Femur (tissue), 1 donor: ENCODE measurements around the gene PLCB1.

Source experiments
- DNase-seq: peaks from one replicate; pipeline ENCODE4 v3.0.0-alpha.2; 2017

PLCB1 gene

GRCh38 chr20:8519887-8520286, 387.8 kb downstream of the PLCB1 start:
- DNase-seq, result no peak

DNA sequence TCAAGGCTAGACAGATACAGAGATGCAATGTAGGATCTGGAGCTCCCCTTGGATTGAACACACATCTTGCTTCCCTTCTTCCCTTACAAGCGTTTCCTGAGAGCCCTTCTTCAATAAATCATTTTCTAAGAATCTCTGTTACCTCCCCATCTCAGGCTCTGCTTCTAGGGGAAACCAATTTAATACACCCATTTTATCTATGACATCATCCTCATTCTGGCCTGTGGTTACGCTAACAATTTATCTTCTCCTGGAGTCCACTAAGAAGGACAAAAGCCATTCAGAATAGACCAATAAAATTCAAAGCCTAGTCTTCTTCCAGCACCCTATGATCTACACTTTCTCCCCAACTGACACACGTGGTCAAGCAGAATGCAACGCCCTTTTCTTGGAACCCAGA, 390.1 kb downstream of the PLCB1 start:
- DNase-seq, result no peak

DNA sequence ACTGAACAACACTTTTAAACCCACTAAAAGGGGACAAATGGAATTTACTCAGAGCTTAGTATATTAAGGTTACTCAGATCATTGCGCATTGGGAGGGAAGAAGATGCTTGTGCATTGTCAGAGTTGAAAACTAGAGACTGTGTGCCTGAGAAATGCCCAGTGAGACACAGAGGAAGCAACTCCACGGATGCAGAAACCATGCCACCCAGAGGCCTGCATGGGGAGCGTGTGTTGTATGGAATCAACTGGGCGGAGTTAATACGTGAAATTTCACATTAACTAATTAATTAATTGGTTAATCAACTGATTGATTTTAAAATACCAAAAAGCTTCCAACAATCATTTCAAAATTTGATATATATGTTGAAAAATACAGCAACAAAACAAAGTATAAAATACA, 391.6 kb downstream of the PLCB1 start:
- no peak for DNase-seq

- DNase-seq, result no peak
Observed at GRCh38 chr20:8524101-8525016, 392.3 kb downstream of the PLCB1 start.

DNA sequence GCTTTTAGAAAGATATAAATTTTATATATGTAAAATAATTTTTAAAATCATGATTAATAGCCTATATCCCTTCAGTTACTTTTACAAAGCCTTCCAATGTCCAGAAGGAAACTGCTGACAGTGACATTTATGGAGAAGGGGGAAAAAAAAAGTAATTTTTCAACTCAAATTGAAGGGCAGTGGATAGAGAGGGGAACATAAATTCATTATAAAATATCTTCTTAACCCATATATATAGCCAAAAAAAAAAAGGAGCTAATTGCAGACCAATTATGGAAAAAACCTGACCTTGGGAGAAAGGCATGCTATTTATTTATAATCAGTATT, 392.9 kb downstream of the PLCB1 start:
- no peak for DNase-seq

DNA sequence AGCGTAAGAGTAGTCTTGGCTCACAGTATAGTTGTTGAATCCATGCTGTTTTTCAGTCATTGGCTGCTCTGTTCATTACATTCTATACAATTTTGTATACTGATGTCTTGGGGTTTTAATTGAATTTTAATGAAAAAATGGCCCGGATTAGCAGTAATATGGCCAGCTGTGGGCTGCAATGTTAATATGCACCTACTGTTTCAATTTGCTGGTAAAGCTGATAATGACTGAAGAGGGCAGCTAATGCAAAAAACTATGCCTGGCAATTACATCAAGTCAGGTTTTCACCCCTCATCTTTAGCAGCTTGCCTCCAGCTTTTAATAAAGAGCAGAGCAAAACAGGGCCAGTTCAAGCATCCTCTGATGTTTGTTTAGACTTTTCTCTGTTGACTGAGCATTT, 394.5 kb downstream of the PLCB1 start:
- no peak for DNase-seq

DNA sequence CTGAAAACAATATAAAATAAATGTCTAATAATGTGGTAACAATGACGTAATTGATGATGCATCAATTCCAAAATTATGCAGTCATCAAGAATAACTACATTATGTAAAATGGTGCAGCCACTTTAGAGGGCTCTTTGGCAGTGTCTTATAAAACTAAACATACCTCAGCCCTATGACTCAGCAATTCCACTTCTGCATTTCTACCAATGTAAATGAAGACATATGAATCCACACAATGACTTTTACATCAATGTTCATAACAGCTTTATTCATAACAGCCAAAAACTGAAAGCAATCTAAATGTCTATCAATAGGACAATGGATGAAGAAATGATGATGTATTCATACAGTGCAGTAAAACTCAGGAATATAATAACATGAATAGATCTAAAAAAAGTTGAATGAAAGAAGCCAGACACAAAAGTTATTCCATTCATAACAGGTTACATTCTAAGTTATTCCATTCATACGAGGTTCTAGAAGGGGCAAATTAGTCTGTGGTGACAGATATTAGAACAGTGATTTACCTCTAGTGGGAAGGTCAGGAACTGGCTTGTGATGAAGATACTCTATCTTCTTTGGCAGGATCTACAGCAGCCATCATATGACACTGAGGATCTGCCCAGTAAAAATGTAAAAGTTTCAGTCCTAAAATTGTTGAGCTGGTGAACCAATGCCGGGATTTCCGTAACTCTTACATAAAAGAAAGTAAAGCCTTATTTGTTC, 396.1 kb downstream of the PLCB1 start:
- DNase-seq, result no peak

GRCh38 chr20:8530022-8530421, 398.0 kb downstream of the PLCB1 start:
- DNase-seq, result no peak

- no peak for DNase-seq
Observed at GRCh38 chr20:8532169-8532568, 400.1 kb downstream of the PLCB1 start.

DNA sequence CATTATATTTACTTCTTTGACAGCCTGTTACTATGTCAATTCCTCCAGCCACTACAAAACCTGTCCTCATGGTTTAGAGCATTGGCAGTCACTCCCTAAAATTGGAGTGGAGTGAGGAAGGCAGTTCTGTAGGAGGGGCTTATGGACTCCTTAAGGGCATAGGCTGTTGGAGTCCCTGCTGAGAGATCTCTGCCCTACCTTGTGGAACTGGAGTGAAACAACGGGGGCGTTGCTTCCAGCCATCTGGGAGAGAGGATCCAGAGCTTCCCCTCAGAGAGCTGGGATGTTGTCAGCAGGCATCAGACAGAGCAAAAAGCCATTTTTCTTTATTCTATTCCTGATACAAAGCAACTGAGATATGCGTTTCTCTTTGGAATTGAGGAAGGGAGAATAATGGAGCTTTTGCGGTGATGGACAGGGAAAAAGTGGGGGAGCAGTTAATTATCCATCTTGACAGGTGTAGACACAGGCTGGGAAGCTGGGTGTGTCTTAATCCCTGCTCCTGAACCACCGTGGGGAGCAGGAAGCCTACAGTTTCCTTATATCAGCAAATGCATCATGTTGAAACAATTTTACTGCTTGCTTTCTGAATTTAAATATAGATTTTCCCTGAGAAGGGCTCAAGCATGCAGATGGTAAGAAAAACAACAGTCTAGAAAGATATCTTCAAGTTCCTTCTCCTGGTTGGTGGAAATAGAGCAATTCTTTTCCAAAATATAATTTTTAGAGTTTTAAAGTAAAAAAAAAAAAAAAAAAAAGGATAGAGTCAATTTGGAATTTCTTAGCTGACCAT, 402.5 kb downstream of the PLCB1 start:
- no peak for DNase-seq

DNA sequence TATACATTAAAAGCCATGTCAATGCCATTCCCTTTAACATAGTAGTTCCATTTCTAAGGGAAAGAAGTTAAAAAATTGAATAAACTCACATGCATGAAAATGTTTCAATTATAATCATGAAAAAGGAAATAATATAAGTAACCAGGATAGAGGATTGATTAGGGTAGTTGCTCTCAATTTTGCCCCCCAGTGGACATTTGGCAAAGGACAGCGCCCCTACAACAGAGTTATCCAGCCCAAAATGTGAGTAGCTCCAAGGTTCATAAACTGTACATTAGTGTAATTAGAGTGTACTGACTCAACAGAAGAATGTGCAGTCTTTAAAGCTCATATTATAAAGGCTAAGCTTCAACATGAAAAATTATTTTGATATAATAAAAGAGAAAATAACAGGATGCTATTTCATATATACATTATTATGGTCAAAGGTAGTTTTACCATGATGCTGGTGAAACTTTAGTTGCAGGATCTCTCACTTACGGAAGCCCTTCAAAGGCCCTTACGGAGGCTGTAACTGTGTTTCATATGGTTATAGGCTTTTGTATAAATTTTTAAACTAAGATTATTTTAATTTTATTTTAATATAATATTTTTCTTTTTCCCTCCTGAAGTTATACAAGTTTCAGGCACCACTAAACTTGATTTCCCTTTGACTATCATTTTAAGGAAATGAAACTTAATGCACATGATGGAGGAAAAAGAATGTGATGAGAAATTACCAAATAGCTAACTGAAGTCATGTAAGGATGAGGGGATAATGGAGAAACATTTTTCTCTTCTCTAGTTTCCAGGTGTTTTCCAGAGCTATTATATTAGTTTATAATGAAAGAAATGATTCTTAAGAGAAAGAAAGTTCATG, 403.6 kb downstream of the PLCB1 start:
- no peak for DNase-seq

- DNase-seq, result no peak
Observed at GRCh38 chr20:8536262-8536618, 404.2 kb downstream of the PLCB1 start.

DNA sequence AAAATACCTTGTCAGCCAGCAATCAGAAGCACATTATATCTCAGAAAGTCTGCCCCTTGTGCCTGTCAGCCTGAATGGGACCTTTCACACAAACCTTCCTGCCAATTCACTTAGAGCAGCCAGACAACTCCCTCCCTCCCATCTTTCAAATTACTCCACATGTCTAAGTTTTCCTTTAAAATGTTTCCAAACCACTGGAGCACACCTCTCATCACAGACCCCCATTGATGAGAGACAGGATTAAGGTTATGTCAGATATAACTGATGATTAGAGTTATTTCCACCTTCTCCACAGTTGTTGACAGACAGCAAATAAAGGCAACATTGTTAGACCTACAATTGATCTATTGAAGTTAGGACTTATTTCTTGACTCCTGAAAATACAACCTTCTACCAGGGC, 408.4 kb downstream of the PLCB1 start:
- DNase-seq, result no peak

DNA sequence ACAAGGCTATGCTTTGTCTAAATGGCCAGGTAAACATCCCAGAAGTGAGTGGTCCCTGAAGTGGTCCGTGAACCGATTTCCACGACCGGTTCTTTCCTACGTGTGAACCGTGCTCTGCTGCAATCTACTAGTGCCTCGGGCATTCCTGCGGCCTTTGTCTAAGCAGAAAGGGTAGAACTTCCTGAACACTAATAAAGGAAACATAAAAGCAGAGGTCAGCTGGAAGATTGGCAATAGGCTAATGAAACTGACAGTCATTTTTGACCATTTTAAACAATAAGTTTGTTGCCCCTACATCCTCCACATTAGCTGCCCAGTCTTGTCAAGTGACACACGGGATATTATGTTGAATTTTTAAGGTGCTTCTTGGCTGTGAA, 410.0 kb downstream of the PLCB1 start:
- DNase-seq, result no peak

GRCh38 chr20:8545212-8545611, 413.1 kb downstream of the PLCB1 start:
- no peak for DNase-seq

- no peak for DNase-seq
Observed at GRCh38 chr20:8547035-8547650, 415.1 kb downstream of the PLCB1 start.

DNA sequence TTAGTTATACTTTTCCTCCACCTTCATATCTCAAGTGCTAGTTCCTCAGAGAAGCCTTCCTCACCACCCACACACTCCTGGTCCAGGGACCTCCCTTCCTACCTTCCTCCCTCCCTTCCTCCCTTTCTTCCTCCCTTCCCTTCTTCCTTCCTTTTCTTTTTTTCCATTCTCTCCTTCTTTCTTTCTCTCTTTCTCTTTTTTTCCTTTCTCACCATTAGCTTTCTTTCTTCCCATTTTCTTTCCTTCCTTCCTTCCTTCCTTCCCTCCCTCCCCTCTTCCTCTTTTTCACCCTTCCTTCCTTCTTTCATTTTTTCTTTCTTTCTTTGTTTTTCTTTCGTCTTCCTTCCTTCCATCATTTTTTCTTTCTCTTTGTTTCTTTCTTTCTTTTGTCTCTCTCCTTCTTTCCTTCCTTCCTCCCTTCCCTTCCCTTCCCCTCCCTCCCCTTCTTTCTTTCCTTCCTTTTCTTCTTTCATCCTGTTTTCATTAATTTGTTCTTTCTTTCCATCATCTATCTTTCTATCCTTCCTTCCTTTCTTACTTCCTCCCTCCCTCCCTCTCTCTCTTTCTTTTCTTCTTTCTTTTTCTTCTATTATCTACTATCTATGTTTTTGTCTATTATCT, 416.0 kb downstream of the PLCB1 start:
- no peak for DNase-seq

GRCh38 chr20:8549192-8549591, 417.1 kb downstream of the PLCB1 start:
- no peak for DNase-seq

DNA sequence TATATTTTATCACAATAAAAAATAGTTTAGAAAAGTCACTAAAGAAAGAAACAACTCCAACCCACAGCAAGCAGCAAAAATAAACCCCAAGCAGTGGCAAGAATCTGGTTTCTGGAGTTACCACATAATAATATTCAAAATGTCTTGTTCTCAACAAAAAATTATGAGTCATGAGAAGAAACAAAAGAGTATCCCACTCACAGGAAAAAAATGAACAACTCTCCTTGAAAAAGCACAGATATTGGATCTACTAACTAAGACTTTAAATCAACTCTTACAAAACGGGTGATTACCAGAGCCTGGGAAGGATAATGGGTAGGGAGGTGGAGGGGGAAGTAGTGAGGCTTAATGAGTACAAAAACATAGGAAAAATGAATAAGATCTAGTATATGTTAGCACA, 425.6 kb downstream of the PLCB1 start:
- no peak for DNase-seq

DNA sequence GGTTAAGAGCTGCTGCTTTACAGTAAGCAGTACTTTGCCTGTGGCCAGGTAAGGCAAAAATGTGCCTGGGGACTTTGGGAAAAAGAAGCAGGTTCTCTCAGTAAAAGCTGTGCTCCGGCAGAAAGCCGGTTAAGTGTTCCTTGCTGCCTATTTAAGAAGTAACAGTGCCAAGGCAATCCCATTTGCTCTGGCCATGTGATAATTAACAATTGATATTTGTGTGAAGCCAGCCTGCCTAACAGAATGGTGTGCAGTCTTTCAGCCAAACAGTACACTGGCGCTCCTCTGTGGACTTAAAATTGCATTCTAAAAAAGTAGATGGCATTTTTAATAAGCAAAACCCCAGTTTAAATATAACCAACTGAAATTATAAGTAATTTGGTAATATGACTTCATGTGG, 430.3 kb downstream of the PLCB1 start:
- no peak for DNase-seq

- no peak for DNase-seq
Observed at GRCh38 chr20:8568075-8568474, 436.0 kb downstream of the PLCB1 start.

GRCh38 chr20:8569766-8570165, 437.7 kb downstream of the PLCB1 start:
- no peak for DNase-seq
